SK-N-SH (cell line): ENCODE measurements around the gene KRTAP5-9. TPM values are rescaled to one million over a fixed set of nuclear protein-coding genes. Genes with fewer than 3 reads are reported as not detected.

Source experiments
- CTCF ChIA-PET: fragments of 300-600, 350-600 bp; formaldehyde crosslinking; extraction: SDS; loops from one replicate; lab custom pipeline; 2021; lab: Yijun Ruan, JAX
- POLR2A ChIA-PET: fragments of 350-600 bp; sonication (Branson Sonifier 250); formaldehyde crosslinking; extraction: SDS; loops from one replicate; lab custom pipeline; 2020; ENCODE audit warnings: antibody characterized with exemption, inconsistent platforms; lab: Yijun Ruan, JAX
- DNase-seq: peaks from one replicate; pipeline ENCODE4 v3.0.0; 2012
- H2AFZ ChIP-seq: fragments of 200-600 bp; sonication (generic); 2 replicates; pipeline ENCODE4 v1.8.1; 2016; ENCODE audit warnings: antibody characterized with exemption, mild to moderate bottlenecking, low read depth
- H3F3A ChIP-seq: fragments of 200-600 bp; sonication (generic); replicated peaks from 2 replicates; pipeline ENCODE3; 2016; ENCODE audit warnings: antibody characterized with exemption, mild to moderate bottlenecking; ENCODE audit not compliant: insufficient read depth
- H3K27ac ChIP-seq, 2 experiments: fragments of 200-500 bp in 1 of 2; fragments of 200-600 bp in 1 of 2; sonication (Bioruptor generic) in 1 of 2; sonication (generic), shearing (Covaris generic) in 1 of 2; 2 replicates each; pipeline versions ENCODE4 v1.5.1 to v1.6.1; 2014 to 2016; ENCODE audit warnings: low read depth in 2 of 2, inconsistent platforms in 1 of 2, low read length in 1 of 2, mild to moderate bottlenecking in 1 of 2, mixed read lengths in 1 of 2
- H3K27me3 ChIP-seq: fragments of 200-600 bp; sonication (generic), shearing (Covaris generic); 2 replicates; pipeline ENCODE4 v1.6.1; 2016; ENCODE audit warnings: mixed run types; ENCODE audit not compliant: insufficient read depth
- H3K36me3 ChIP-seq, 2 experiments: fragments of 200-500 bp in 1 of 2; fragments of 200-600 bp in 1 of 2; sonication (Bioruptor generic) in 1 of 2; sonication (generic) in 1 of 2; replicated peaks in 1 of 2; 2 replicates each; pipeline versions ENCODE3 to v1.5.1; 2014 to 2016; ENCODE audit warnings: low read length in 1 of 2, mild to moderate bottlenecking in 1 of 2; ENCODE audit not compliant: insufficient read depth in 2 of 2, control insufficient read depth in 1 of 2
- H3K4me1 ChIP-seq, 2 experiments: fragments of 200-500 bp in 1 of 2; fragments of 200-600 bp in 1 of 2; sonication (Bioruptor generic) in 1 of 2; sonication (generic), shearing (Covaris generic) in 1 of 2; 2 replicates each; pipeline versions ENCODE4 v1.5.1 to v1.6.1; 2014 to 2016; ENCODE audit warnings: low read depth in 1 of 2, low read length in 1 of 2, mixed run types in 1 of 2; ENCODE audit not compliant: insufficient read depth in 2 of 2, control insufficient read depth in 1 of 2
- H3K4me2 ChIP-seq: fragments of 200-600 bp; sonication (generic), shearing (Covaris generic); 2 replicates; pipeline ENCODE4 v1.6.1; 2017; ENCODE audit warnings: mixed run types
- H3K4me3 ChIP-seq, 2 experiments: fragments of 200-500 bp in 1 of 2; fragments of 200-600 bp in 1 of 2; sonication (Bioruptor generic) in 1 of 2; sonication (generic), shearing (Covaris generic) in 1 of 2; 2 replicates each; pipeline versions ENCODE4 v1.5.1 to v1.8.1; 2014 to 2016; ENCODE audit warnings: low read depth in 2 of 2, inconsistent platforms in 1 of 2, low read length in 1 of 2, mild to moderate bottlenecking in 1 of 2, mixed read lengths in 1 of 2, moderate library complexity in 1 of 2
- H3K79me2 ChIP-seq: fragments of 200-600 bp; sonication (generic); 2 replicates; pipeline ENCODE4 v1.8.1; 2017; ENCODE audit warnings: mild to moderate bottlenecking; ENCODE audit not compliant: insufficient read depth
- H3K9ac ChIP-seq: fragments of 200-600 bp; sonication (generic); 2 replicates; pipeline ENCODE4 v1.6.1; 2017; ENCODE audit warnings: mixed run types
- H3K9me2 ChIP-seq: fragments of 200-600 bp; sonication (generic); 2 replicates; pipeline ENCODE4 v1.6.1; 2017; ENCODE audit warnings: mixed run types
- H3K9me3 ChIP-seq: fragments of 200-600 bp; sonication (generic); 2 replicates; pipeline ENCODE4 v1.6.1; 2017; ENCODE audit warnings: mixed run types, mild to moderate bottlenecking, moderate library complexity
- H4K20me1 ChIP-seq: fragments of 200-600 bp; sonication (generic); 2 replicates; pipeline ENCODE4 v1.6.1; 2017; ENCODE audit warnings: mild to moderate bottlenecking, mixed run types; ENCODE audit not compliant: insufficient read depth
- CHD2 ChIP-seq: fragments of 150-350 bp; IDR thresholded peaks from 2 replicates; pipeline ENCODE4 v1.6.1; 2018; ENCODE audit warnings: low read length; ENCODE audit not compliant: partially characterized antibody
- EZH2phosphoT487 ChIP-seq: fragments of 200-600 bp; sonication (generic); IDR thresholded peaks from 2 replicates; pipeline ENCODE4 v1.6.1; 2017; ENCODE audit warnings: low read depth, mixed run types, mild to moderate bottlenecking, antibody characterized with exemption, moderate library complexity, borderline replicate concordance
- FOSL2 ChIP-seq: IDR thresholded peaks from 2 replicates; pipeline ENCODE4 v1.4.0; 2012; ENCODE audit warnings: low read depth, mild to moderate bottlenecking, moderate library complexity, borderline replicate concordance
- FOXJ3 ChIP-seq: sonication (generic); formaldehyde crosslinking; IDR thresholded peaks from 2 replicates; pipeline ENCODE4 v1.5.1; 2020; ENCODE audit warnings: mild to moderate bottlenecking, missing genetic modification reagents
- FOXM1 ChIP-seq: IDR thresholded peaks from 2 replicates; pipeline ENCODE4 v1.4.0; 2012; ENCODE audit warnings: low read depth, mild to moderate bottlenecking
- GABPA ChIP-seq: IDR thresholded peaks from 2 replicates; pipeline ENCODE4 v1.4.0; 2012; ENCODE audit warnings: low read depth, mild to moderate bottlenecking
- GATA2 ChIP-seq: sonication (generic); formaldehyde crosslinking; IDR thresholded peaks from 2 replicates; pipeline ENCODE4 v1.5.0; 2020; ENCODE audit warnings: mild to moderate bottlenecking, missing genetic modification reagents
- JUND ChIP-seq: IDR thresholded peaks from 2 replicates; pipeline ENCODE4 v1.4.0; 2012
- MEF2A ChIP-seq: IDR thresholded peaks from 2 replicates; pipeline ENCODE4 v1.4.0; 2012; ENCODE audit warnings: low read depth, borderline replicate concordance
- MXI1 ChIP-seq: IDR thresholded peaks from 2 replicates; pipeline ENCODE4 v1.6.1; 2012; ENCODE audit warnings: mild to moderate bottlenecking, low read depth, low read length, improper control_type of control experiment
- NRF1 ChIP-seq: IDR thresholded peaks from 2 replicates; pipeline ENCODE4 v1.6.1; 2012; ENCODE audit warnings: low read depth, mild to moderate bottlenecking, low read length
- POLR2AphosphoS5 ChIP-seq: IDR thresholded peaks from 2 replicates; pipeline ENCODE4 v1.6.1; 2012; ENCODE audit warnings: low read depth, low read length
- RXRA ChIP-seq: IDR thresholded peaks from 2 replicates; pipeline ENCODE4 v1.4.0; 2012; ENCODE audit warnings: low read depth, mild to moderate bottlenecking, borderline replicate concordance
- SIN3A ChIP-seq: IDR thresholded peaks from 2 replicates; pipeline ENCODE4 v1.6.1; 2012; ENCODE audit warnings: low read depth, mild to moderate bottlenecking, low read length, moderate library complexity, borderline replicate concordance
- TCF12 ChIP-seq: IDR thresholded peaks from 2 replicates; pipeline ENCODE4 v1.4.0; 2012
- TEAD4 ChIP-seq: IDR thresholded peaks from 2 replicates; pipeline ENCODE4 v1.4.0; 2012; ENCODE audit warnings: mild to moderate bottlenecking, borderline replicate concordance; ENCODE audit not compliant: insufficient read depth
- YY1 ChIP-seq: IDR thresholded peaks from 2 replicates; pipeline ENCODE4 v1.4.0; 2012; ENCODE audit warnings: low read depth, mild to moderate bottlenecking
- WGBS: methylation state at CpG from one replicate; pipeline ENCODE4 v1.1.6; 2017; ENCODE audit warnings: low lambda C conversion rate; 5-methylcytosine and 5-hydroxymethylcytosine counted together
- polyA plus RNA-seq, 3 experiments: library from polyadenylated mRNA; depleted of rRNA; stranded (reverse); fragments of >200 nt; gene quantifications; 2 replicates each; pipeline ENCODE4 v1.2.3, GENCODE V29; 2012
- TF ChIP-seq, protein P1 (sequence below): IDR thresholded peaks from 2 replicates; pipeline ENCODE4 v1.6.1; 2012; ENCODE audit warnings: mild to moderate bottlenecking, low read depth, low read length, moderate library complexity
- TF ChIP-seq, protein P2 (sequence below): IDR thresholded peaks from 2 replicates; pipeline ENCODE4; 2012
- TF ChIP-seq, protein P3 (sequence below): fragments of 150-350 bp; IDR thresholded peaks from 2 replicates; pipeline ENCODE4 v1.6.1; 2016; ENCODE audit warnings: mild to moderate bottlenecking, low read depth, low read length
- TF ChIP-seq, protein P4 (sequence below): fragments of 150-350 bp; IDR thresholded peaks from 2 replicates; pipeline ENCODE4 v1.6.1; 2017; ENCODE audit warnings: antibody characterized with exemption, low read length, low read depth, borderline replicate concordance
- TF ChIP-seq, protein P5 (sequence below): IDR thresholded peaks from 2 replicates; pipeline ENCODE4 v1.4.0; 2012; ENCODE audit warnings: low read depth

KRTAP5-9 gene
- polyA plus RNA-seq, 1 of the 3 experiments (the other 2 are of a cell fraction), result not detected

DNA sequence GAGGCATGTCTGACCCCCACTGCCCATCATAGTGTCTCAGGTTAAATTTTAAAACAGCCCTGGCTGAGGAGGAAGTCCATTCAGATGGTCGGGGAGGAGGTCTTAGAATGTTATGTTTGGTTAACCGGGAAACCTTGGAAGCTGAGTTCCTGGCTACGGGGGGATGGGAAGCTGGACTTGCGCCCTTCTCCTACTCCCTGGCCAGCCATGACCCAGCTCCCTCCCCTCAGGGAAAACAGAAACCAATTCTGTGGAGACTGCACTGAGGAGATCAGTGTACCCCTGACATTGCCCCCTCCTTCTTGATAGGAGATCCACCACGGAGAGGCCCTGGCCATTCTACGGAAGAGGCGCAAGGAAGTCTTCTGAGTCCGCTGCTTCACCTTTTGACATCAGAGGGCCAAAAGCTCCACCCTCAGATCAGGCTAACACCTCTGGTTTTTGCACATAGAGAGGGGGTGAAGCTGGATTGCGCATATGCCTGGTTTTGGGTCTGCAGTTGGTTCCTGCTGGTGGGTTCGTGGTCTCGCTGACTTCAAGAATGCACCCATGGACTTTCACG lies 2.7 kb upstream of the KRTAP5-9 start (continued):
- TF ChIP-seq, protein P1, sequence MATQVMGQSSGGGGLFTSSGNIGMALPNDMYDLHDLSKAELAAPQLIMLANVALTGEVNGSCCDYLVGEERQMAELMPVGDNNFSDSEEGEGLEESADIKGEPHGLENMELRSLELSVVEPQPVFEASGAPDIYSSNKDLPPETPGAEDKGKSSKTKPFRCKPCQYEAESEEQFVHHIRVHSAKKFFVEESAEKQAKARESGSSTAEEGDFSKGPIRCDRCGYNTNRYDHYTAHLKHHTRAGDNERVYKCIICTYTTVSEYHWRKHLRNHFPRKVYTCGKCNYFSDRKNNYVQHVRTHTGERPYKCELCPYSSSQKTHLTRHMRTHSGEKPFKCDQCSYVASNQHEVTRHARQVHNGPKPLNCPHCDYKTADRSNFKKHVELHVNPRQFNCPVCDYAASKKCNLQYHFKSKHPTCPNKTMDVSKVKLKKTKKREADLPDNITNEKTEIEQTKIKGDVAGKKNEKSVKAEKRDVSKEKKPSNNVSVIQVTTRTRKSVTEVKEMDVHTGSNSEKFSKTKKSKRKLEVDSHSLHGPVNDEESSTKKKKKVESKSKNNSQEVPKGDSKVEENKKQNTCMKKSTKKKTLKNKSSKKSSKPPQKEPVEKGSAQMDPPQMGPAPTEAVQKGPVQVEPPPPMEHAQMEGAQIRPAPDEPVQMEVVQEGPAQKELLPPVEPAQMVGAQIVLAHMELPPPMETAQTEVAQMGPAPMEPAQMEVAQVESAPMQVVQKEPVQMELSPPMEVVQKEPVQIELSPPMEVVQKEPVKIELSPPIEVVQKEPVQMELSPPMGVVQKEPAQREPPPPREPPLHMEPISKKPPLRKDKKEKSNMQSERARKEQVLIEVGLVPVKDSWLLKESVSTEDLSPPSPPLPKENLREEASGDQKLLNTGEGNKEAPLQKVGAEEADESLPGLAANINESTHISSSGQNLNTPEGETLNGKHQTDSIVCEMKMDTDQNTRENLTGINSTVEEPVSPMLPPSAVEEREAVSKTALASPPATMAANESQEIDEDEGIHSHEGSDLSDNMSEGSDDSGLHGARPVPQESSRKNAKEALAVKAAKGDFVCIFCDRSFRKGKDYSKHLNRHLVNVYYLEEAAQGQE, result no peak
- TF ChIP-seq MEF2A, result no peak
- TF ChIP-seq, all 33 proteins: peak for 0

DNA sequence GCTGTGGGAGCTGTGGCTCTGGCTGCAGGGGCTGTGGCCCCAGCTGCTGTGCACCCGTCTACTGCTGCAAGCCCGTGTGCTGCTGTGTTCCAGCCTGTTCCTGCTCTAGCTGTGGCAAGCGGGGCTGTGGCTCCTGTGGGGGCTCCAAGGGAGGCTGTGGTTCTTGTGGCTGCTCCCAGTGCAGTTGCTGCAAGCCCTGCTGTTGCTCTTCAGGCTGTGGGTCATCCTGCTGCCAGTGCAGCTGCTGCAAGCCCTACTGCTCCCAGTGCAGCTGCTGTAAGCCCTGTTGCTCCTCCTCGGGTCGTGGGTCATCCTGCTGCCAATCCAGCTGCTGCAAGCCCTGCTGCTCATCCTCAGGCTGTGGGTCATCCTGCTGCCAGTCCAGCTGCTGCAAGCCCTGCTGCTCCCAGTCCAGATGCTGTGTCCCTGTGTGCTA lies 514 bp downstream of the KRTAP5-9 start:
- no peak overlapping the region for H3K4me3 ChIP-seq
- no peak overlapping the region for H3K4me2 ChIP-seq
- 0% methylated on average over 2 of the region's 5 CpGs for whole genome bisulfite sequencing
- H3F3A ChIP-seq, result no peaks in the 10 kb centered on the region
- no peaks in the 10 kb centered on the region for H4K20me1 ChIP-seq
- no peak overlapping the region for H2AFZ ChIP-seq
- TF ChIP-seq POLR2AphosphoS5 (no peak), FOXM1 (no peak), TEAD4 (no peak), SIN3A (no peak), EZH2phosphoT487 (no peak), YY1 (no peak), FOSL2 (no peak), MXI1 (no peak), GATA2 (no peak), CHD2 (no peak), NRF1 (no peak), FOXJ3 (no peak), RXRA (no peak), TCF12 (no peak), GABPA (no peak), JUND (no peak)
- TF ChIP-seq, protein P2, sequence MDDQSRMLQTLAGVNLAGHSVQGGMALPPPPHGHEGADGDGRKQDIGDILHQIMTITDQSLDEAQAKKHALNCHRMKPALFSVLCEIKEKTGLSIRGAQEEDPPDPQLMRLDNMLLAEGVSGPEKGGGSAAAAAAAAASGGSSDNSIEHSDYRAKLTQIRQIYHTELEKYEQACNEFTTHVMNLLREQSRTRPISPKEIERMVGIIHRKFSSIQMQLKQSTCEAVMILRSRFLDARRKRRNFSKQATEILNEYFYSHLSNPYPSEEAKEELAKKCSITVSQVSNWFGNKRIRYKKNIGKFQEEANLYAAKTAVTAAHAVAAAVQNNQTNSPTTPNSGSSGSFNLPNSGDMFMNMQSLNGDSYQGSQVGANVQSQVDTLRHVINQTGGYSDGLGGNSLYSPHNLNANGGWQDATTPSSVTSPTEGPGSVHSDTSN, result no peak
- TF ChIP-seq, protein P3, sequence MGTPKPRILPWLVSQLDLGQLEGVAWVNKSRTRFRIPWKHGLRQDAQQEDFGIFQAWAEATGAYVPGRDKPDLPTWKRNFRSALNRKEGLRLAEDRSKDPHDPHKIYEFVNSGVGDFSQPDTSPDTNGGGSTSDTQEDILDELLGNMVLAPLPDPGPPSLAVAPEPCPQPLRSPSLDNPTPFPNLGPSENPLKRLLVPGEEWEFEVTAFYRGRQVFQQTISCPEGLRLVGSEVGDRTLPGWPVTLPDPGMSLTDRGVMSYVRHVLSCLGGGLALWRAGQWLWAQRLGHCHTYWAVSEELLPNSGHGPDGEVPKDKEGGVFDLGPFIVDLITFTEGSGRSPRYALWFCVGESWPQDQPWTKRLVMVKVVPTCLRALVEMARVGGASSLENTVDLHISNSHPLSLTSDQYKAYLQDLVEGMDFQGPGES, result no peak
- TF ChIP-seq, protein P4, sequence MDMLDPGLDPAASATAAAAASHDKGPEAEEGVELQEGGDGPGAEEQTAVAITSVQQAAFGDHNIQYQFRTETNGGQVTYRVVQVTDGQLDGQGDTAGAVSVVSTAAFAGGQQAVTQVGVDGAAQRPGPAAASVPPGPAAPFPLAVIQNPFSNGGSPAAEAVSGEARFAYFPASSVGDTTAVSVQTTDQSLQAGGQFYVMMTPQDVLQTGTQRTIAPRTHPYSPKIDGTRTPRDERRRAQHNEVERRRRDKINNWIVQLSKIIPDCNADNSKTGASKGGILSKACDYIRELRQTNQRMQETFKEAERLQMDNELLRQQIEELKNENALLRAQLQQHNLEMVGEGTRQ, result no peak
- TF ChIP-seq, protein P5, sequence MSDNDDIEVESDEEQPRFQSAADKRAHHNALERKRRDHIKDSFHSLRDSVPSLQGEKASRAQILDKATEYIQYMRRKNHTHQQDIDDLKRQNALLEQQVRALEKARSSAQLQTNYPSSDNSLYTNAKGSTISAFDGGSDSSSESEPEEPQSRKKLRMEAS, result no peak
- no peaks in the 10 kb centered on the region for H3K36me3 ChIP-seq
- ChIA-PET POLR2A (no interaction called here), CTCF (interaction anchor here (0.8 to 1.9 kb wide), 2 partner anchors 15 to 31 kb away, joined by 3 to 6 read pairs; no protein-coding TSS in a partner anchor)
- H3K79me2 ChIP-seq, result no peaks in the 10 kb centered on the region
- no peaks in the 10 kb centered on the region for H3K27me3 ChIP-seq
- DNase-seq, result no peak
- H3K9ac ChIP-seq, result no peak overlapping the region
- no peaks in the 10 kb centered on the region for H3K9me3 ChIP-seq
- no peak overlapping the region for H3K27ac ChIP-seq
- H3K9me2 ChIP-seq, result no peaks in the 10 kb centered on the region
- no peaks in the 10 kb centered on the region; a peak in 1 of 4 replicates for H3K4me1 ChIP-seq
